K562 (cell line): ENCODE data around the gene ACP5. TPM values are rescaled to one million over a fixed set of nuclear protein-coding genes. Genes with fewer than 3 reads are reported as not detected.

ENCODE experiments used
- ESRRA ChIP-seq: fragments of 450-650 bp; IDR thresholded peaks from 2 replicates; pipeline ENCODE4 v1.6.1; 2014; ENCODE audit warnings: low read depth, mild to moderate bottlenecking, moderate library complexity, borderline replicate concordance
- GATAD2A ChIP-seq: fragments of 450-650 bp; IDR thresholded peaks from 2 replicates; pipeline ENCODE4 v1.6.1; 2017
- GATAD2B ChIP-seq: fragments of 450-650 bp; IDR thresholded peaks from 2 replicates; pipeline ENCODE4 v1.6.1; 2017; ENCODE audit warnings: mild to moderate bottlenecking, borderline replicate concordance
- JUNB ChIP-seq: fragments of 450-650 bp; formaldehyde crosslinking; conservative IDR thresholded peaks from 2 replicates; pipeline ENCODE4 v1.4.0; 2020; ENCODE audit warnings: mild to moderate bottlenecking
- NFATC3 ChIP-seq: fragments of 450-650 bp; IDR thresholded peaks from 2 replicates; pipeline ENCODE4 v1.6.1; 2017; ENCODE audit warnings: mild to moderate bottlenecking
- NFRKB ChIP-seq: fragments of 450-650 bp; IDR thresholded peaks from 2 replicates; pipeline ENCODE4 v1.6.1; 2016; ENCODE audit warnings: low read depth
- OTX1 ChIP-seq: fragments of 450-650 bp; formaldehyde crosslinking; IDR thresholded peaks from 2 replicates; pipeline ENCODE4 v1.4.0; 2022; ENCODE audit warnings: mild to moderate bottlenecking
- PHF8 ChIP-seq: fragments of 200-600 bp; sonication (generic); IDR thresholded peaks from 2 replicates; pipeline ENCODE4 v1.6.1; 2012; ENCODE audit warnings: mixed run types, mild to moderate bottlenecking, inconsistent platforms, low read length, moderate library complexity, borderline replicate concordance
- SMARCE1 ChIP-seq: fragments of 450-650 bp; IDR thresholded peaks from 2 replicates; pipeline ENCODE4 v1.7.1; 2016; ENCODE audit warnings: mild to moderate bottlenecking
- TGIF2 ChIP-seq: sonication (generic); formaldehyde crosslinking; IDR thresholded peaks from 2 replicates; pipeline ENCODE4 v1.8.1; 2022; ENCODE audit warnings: mild to moderate bottlenecking, missing genetic modification reagents, moderate library complexity
- U2AF2 ChIP-seq: fragments of 200-400 bp; formaldehyde crosslinking; optimal IDR thresholded peaks from 2 replicates; pipeline ENCODE3; 2017; ENCODE audit warnings: low read depth, mild to moderate bottlenecking, low read length
- polyA plus RNA-seq, 8 experiments: library from polyadenylated mRNA; depleted of rRNA in 4 of 8; stranded (reverse) in 5 of 8; unstranded in 3 of 8; fragments of >200 nt; fragmentation: Nextera tagmentation in 2 of 8; fragmentation: Illumina TruSeq in 1 of 8; extraction: Ambion mirVana in 2 of 8; extraction: Trizol in 1 of 8; gene quantifications; 2 replicates each; pipeline versions ENCODE4 v1.2.1 to v1.2.3, GENCODE V29; 2011 to 2014; ENCODE audit warnings: inconsistent platforms in 1 of 8, missing spikeins in 1 of 8
- total RNA-seq, 7 experiments: library from RNA; depleted of rRNA in 6 of 7; stranded (reverse); fragments of >200 nt in 6 of 7; fragmentation: Illumina TruSeq in 2 of 7; extraction: Trizol in 2 of 7; gene quantifications; 2 replicates each; pipeline versions ENCODE4 v1.2.1 to v1.2.3, GENCODE V29; 2011 to 2021; ENCODE audit warnings: low replicate concordance in 1 of 7
- TF ChIP-seq, protein P1 (sequence below): sonication (generic); formaldehyde crosslinking; IDR thresholded peaks from 2 replicates; pipeline ENCODE4 v1.4.0; 2020; ENCODE audit warnings: mild to moderate bottlenecking, missing genetic modification reagents
- TF ChIP-seq, protein P2 (sequence below): fragments of 250-450 bp; sonication (Bioruptor Pico); IDR thresholded peaks from 2 replicates; pipeline ENCODE4 v1.6.1; 2021; ENCODE audit warnings: mild to moderate bottlenecking

ACP5 gene
- total and polyA plus RNA-seq, 9 of the 15 experiments (the other 6 are each of a cell fraction or from before 2014, with no cell fraction given), result 0.06 to 1.1 (median 0.31) TPM; not detected in 1

GRCh38 chr19:11534538-11534937 is 42.9 kb downstream of the ACP5 start (continued):
- TF ChIP-seq, protein P1, sequence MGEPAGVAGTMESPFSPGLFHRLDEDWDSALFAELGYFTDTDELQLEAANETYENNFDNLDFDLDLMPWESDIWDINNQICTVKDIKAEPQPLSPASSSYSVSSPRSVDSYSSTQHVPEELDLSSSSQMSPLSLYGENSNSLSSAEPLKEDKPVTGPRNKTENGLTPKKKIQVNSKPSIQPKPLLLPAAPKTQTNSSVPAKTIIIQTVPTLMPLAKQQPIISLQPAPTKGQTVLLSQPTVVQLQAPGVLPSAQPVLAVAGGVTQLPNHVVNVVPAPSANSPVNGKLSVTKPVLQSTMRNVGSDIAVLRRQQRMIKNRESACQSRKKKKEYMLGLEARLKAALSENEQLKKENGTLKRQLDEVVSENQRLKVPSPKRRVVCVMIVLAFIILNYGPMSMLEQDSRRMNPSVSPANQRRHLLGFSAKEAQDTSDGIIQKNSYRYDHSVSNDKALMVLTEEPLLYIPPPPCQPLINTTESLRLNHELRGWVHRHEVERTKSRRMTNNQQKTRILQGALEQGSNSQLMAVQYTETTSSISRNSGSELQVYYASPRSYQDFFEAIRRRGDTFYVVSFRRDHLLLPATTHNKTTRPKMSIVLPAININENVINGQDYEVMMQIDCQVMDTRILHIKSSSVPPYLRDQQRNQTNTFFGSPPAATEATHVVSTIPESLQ (CRISPR knock-in tag), result no peak
- no peak for TF ChIP-seq NFATC3
- TF ChIP-seq NFRKB, result no peak
- TF ChIP-seq U2AF2, result no peak
- TF ChIP-seq TGIF2 (CRISPR knock-in tag), result no peak
- TF ChIP-seq, protein P2, sequence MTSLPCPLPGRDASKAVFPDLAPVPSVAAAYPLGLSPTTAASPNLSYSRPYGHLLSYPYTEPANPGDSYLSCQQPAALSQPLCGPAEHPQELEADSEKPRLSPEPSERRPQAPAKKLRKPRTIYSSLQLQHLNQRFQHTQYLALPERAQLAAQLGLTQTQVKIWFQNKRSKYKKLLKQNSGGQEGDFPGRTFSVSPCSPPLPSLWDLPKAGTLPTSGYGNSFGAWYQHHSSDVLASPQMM (CRISPR knock-in tag), result no peak
- TF ChIP-seq OTX1 (CRISPR knock-in tag), result peak; percentile 82; the same call in 1 of the 2 replicates
- TF ChIP-seq JUNB (CRISPR knock-in tag), result no peak
- no peak for TF ChIP-seq ESRRA
- peak; percentile 78 for TF ChIP-seq GATAD2A
- no peak for TF ChIP-seq GATAD2B
- TF ChIP-seq PHF8, result no peak
- peak; percentile 41; the same call in 1 of the 2 replicates for TF ChIP-seq SMARCE1
